ENCODE results near the gene HRH2.
"Not testable (repeated sequence)": the region's sequence is repeated elsewhere in the genome, so short reads cannot be mapped to it uniquely, and the experiment has no call there.

The HRH2 gene

GRCh38 chr5:175743676-175744210 lies 85.9 kb downstream of the HRH2 start:
- Histone ChIP-seq H3K9ac (ENCODE audit: low read length) (no peak overlapping the region), H3K4me1 (ENCODE audit: control insufficient read depth, insufficient read depth, low read length) (no peaks in the 10 kb centered on the region), H3K27me3 (ENCODE audit: control insufficient read depth, insufficient read depth, low read length) (no peaks in the 10 kb centered on the region), H3K4me3 (ENCODE audit: low read length) (no peak overlapping the region), H3K36me3 (ENCODE audit: control insufficient read depth, insufficient read depth, low read length) (no peaks in the 10 kb centered on the region), H3K27ac (ENCODE audit: low read depth, low read length) (no peak overlapping the region)

- no peaks in the 10 kb centered on the region for H3K27me3 ChIP-seq (ENCODE audit: control insufficient read depth, insufficient read depth, low read length)
- no peak overlapping the region for H3K9ac ChIP-seq (ENCODE audit: low read length)
- no peak overlapping the region for H3K27ac ChIP-seq (ENCODE audit: low read depth, low read length)
- H3K4me3 ChIP-seq (ENCODE audit: low read length) = no peak overlapping the region
- no peaks in the 10 kb centered on the region for H3K36me3 ChIP-seq (ENCODE audit: control insufficient read depth, insufficient read depth, low read length)
- H3K4me1 ChIP-seq (ENCODE audit: control insufficient read depth, insufficient read depth, low read length) = no peaks in the 10 kb centered on the region
Observed at GRCh38 chr5:175745210-175745609, 87.3 kb downstream of the HRH2 start.

- Histone ChIP-seq H3K4me1 (ENCODE audit: control insufficient read depth, insufficient read depth, low read length) (no peaks in the 10 kb centered on the region), H3K27ac (ENCODE audit: low read depth, low read length) (no peak overlapping the region), H3K27me3 (ENCODE audit: control insufficient read depth, insufficient read depth, low read length) (peaks cover 2% of the 10 kb centered on the region), H3K9ac (ENCODE audit: low read length) (no peak overlapping the region), H3K36me3 (ENCODE audit: control insufficient read depth, insufficient read depth, low read length) (no peaks in the 10 kb centered on the region), H3K4me3 (ENCODE audit: low read length) (no peak overlapping the region)
Observed at GRCh38 chr5:175746851-175747250, 89.0 kb downstream of the HRH2 start.

GRCh38 chr5:175747539-175748060 lies 89.7 kb downstream of the HRH2 start:
- Histone ChIP-seq H3K27ac (ENCODE audit: low read depth, low read length) (no peak overlapping the region), H3K36me3 (ENCODE audit: control insufficient read depth, insufficient read depth, low read length) (no peaks in the 10 kb centered on the region), H3K9ac (ENCODE audit: low read length) (no peak overlapping the region), H3K4me1 (ENCODE audit: control insufficient read depth, insufficient read depth, low read length) (no peaks in the 10 kb centered on the region), H3K27me3 (ENCODE audit: control insufficient read depth, insufficient read depth, low read length) (peaks cover 2% of the 10 kb centered on the region), H3K4me3 (ENCODE audit: low read length) (no peak overlapping the region)

- Histone ChIP-seq H3K27me3 (ENCODE audit: control insufficient read depth, insufficient read depth, low read length) (peaks cover 4% of the 10 kb centered on the region), H3K36me3 (ENCODE audit: control insufficient read depth, insufficient read depth, low read length) (no peaks in the 10 kb centered on the region), H3K4me1 (ENCODE audit: control insufficient read depth, insufficient read depth, low read length) (no peaks in the 10 kb centered on the region), H3K4me3 (ENCODE audit: low read length) (no peak overlapping the region), H3K9ac (ENCODE audit: low read length) (no peak overlapping the region), H3K27ac (ENCODE audit: low read depth, low read length) (no peak overlapping the region)
Observed at GRCh38 chr5:175748650-175749049, 90.8 kb downstream of the HRH2 start.

GRCh38 chr5:175749591-175749990 lies 91.7 kb downstream of the HRH2 start:
- no peak overlapping the region for H3K9ac ChIP-seq (ENCODE audit: low read length)
- H3K4me1 ChIP-seq (ENCODE audit: control insufficient read depth, insufficient read depth, low read length) = no peaks in the 10 kb centered on the region
- H3K36me3 ChIP-seq (ENCODE audit: control insufficient read depth, insufficient read depth, low read length) = no peaks in the 10 kb centered on the region
- H3K27me3 ChIP-seq (ENCODE audit: control insufficient read depth, insufficient read depth, low read length) = peaks cover 4% of the 10 kb centered on the region
- H3K4me3 ChIP-seq (ENCODE audit: low read length) = no peak overlapping the region
- H3K27ac ChIP-seq (ENCODE audit: low read depth, low read length) = no peak overlapping the region

- H3K4me1 ChIP-seq (ENCODE audit: control insufficient read depth, insufficient read depth, low read length) = no peaks in the 10 kb centered on the region
- peaks cover 4% of the 10 kb centered on the region for H3K27me3 ChIP-seq (ENCODE audit: control insufficient read depth, insufficient read depth, low read length)
- H3K4me3 ChIP-seq (ENCODE audit: low read length) = no peak overlapping the region
Observed at GRCh38 chr5:175750511-175750931, 92.7 kb downstream of the HRH2 start.

GRCh38 chr5:175751369-175751768 lies 93.5 kb downstream of the HRH2 start:
- no peaks in the 10 kb centered on the region for H3K36me3 ChIP-seq (ENCODE audit: control insufficient read depth, insufficient read depth, low read length)
- peaks cover 4% of the 10 kb centered on the region for H3K27me3 ChIP-seq (ENCODE audit: control insufficient read depth, insufficient read depth, low read length)
- H3K27ac ChIP-seq (ENCODE audit: low read depth, low read length) = no peak overlapping the region
- H3K4me3 ChIP-seq (ENCODE audit: low read length) = no peak overlapping the region
- H3K4me1 ChIP-seq (ENCODE audit: control insufficient read depth, insufficient read depth, low read length) = no peaks in the 10 kb centered on the region
- no peak overlapping the region for H3K9ac ChIP-seq (ENCODE audit: low read length)

More at GRCh38 chr5:175750511-175750931, 92.7 kb downstream of the HRH2 start:
- H3K9ac ChIP-seq (ENCODE audit: low read length) = no peak overlapping the region
- no peaks in the 10 kb centered on the region for H3K36me3 ChIP-seq (ENCODE audit: control insufficient read depth, insufficient read depth, low read length)
- no peak overlapping the region for H3K27ac ChIP-seq (ENCODE audit: low read depth, low read length)

- Histone ChIP-seq H3K27me3 (ENCODE audit: control insufficient read depth, insufficient read depth, low read length) (peaks cover 4% of the 10 kb centered on the region), H3K4me3 (ENCODE audit: low read length) (no peak overlapping the region), H3K36me3 (ENCODE audit: control insufficient read depth, insufficient read depth, low read length) (no peaks in the 10 kb centered on the region), H3K4me1 (ENCODE audit: control insufficient read depth, insufficient read depth, low read length) (no peaks in the 10 kb centered on the region), H3K27ac (ENCODE audit: low read depth, low read length) (no peak overlapping the region), H3K9ac (ENCODE audit: low read length) (no peak overlapping the region)
Observed at GRCh38 chr5:175752826-175753535, 95.1 kb downstream of the HRH2 start.

GRCh38 chr5:175753536-175754402 lies 95.9 kb downstream of the HRH2 start:
- no peaks in the 10 kb centered on the region for H3K36me3 ChIP-seq (ENCODE audit: control insufficient read depth, insufficient read depth, low read length)
- no peak overlapping the region for H3K4me3 ChIP-seq (ENCODE audit: low read length)
- H3K27me3 ChIP-seq (ENCODE audit: control insufficient read depth, insufficient read depth, low read length) = peaks cover 4% of the 10 kb centered on the region
- H3K4me1 ChIP-seq (ENCODE audit: control insufficient read depth, insufficient read depth, low read length) = no peaks in the 10 kb centered on the region
- H3K9ac ChIP-seq (ENCODE audit: low read length) = no peak overlapping the region
- no peak overlapping the region for H3K27ac ChIP-seq (ENCODE audit: low read depth, low read length)

- not testable (repeated sequence) for H3K36me3 ChIP-seq (ENCODE audit: control insufficient read depth, insufficient read depth, low read length); H3K4me3 ChIP-seq (ENCODE audit: low read length); H3K4me1 ChIP-seq (ENCODE audit: control insufficient read depth, insufficient read depth, low read length); H3K27ac ChIP-seq (ENCODE audit: low read depth, low read length); H3K9ac ChIP-seq (ENCODE audit: low read length); H3K27me3 ChIP-seq (ENCODE audit: control insufficient read depth, insufficient read depth, low read length)
Observed at GRCh38 chr5:175759991-175760390, 102.1 kb downstream of the HRH2 start.

All from rectal smooth muscle tissue (tissue), 1 donor.